Mesothelial cell of epicardium (in vitro differentiated cells): ENCODE data around the gene DOHH. TPM values are rescaled to one million over a fixed set of nuclear protein-coding genes. Genes with fewer than 3 reads are reported as not detected.

Experiments
- DNase-seq, 2 experiments: peaks; one replicate each; pipeline ENCODE4 v3.0.0; 2021; ENCODE audit warnings: low spot score in 2 of 2; ENCODE audit not compliant: unreplicated experiment in 2 of 2
- H3K27ac Mint-ChIP-seq: 2 replicates; pipeline ENCODE4 v1.8.0; 2021; ENCODE audit warnings: mixed read lengths
- H3K27me3 Mint-ChIP-seq: 2 replicates; pipeline ENCODE4 v1.8.0; 2021; ENCODE audit warnings: low read depth, mixed read lengths
- H3K36me3 Mint-ChIP-seq: 2 replicates; pipeline ENCODE4 v1.8.0; 2021; ENCODE audit warnings: mixed read lengths
- H3K4me1 Mint-ChIP-seq: 2 replicates; pipeline ENCODE4 v1.8.0; 2021; ENCODE audit warnings: mixed read lengths
- H3K4me3 Mint-ChIP-seq: 2 replicates; pipeline ENCODE4 v1.8.0; 2021; ENCODE audit warnings: mild to moderate bottlenecking, moderate library complexity, mixed read lengths
- H3K9me3 Mint-ChIP-seq: 2 replicates; pipeline ENCODE4 v1.8.0; 2021; ENCODE audit warnings: mixed read lengths
- CTCF ChIP-seq: fragments of 200-600 bp; sonication (generic); IDR thresholded peaks from one replicate; pipeline ENCODE4 v1.5.0; 2021; ENCODE audit warnings: antibody characterized with exemption; ENCODE audit not compliant: unreplicated experiment
- total RNA-seq: library from RNA; stranded (reverse); gene quantifications from 3 replicates; pipeline ENCODE4 v1.2.1, GENCODE V29; 2021

The DOHH gene
- total RNA-seq, 1 donor from 2014 or later: 8.5 TPM

DNA sequence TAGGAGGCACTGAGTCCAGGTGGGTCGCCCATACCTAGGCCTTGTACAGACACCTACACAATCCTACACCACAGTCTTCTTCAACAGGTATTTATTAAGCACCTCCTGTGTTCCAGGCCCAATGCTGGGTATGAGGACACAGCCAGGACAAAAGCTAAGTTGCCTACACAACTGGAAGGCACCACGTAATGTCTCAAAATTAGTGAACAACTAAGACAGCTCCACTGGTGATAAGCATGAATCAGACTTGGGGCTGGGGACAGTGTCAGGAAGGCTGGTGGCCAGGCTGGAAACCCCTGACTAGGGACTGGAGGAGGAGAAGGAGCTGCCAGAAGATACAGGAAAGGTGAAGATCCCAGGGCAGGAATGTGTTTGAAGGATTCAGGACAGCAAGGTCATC is 22.5 kb downstream of the DOHH start:
- H3K27ac Mint-ChIP-seq: no peak overlapping the region
- no peaks in the 10 kb centered on the region for H3K4me1 Mint-ChIP-seq
- H3K36me3 Mint-ChIP-seq: no peaks in the 10 kb centered on the region
- H3K4me3 Mint-ChIP-seq: no peak overlapping the region
- no peaks in the 10 kb centered on the region for H3K9me3 Mint-ChIP-seq
- H3K27me3 Mint-ChIP-seq: peaks cover 29% of the 10 kb centered on the region
- DNase-seq: no peak
- no peak for TF ChIP-seq CTCF

- no peak for DNase-seq
- Mint-ChIP-seq H3K27me3 (peaks cover 28% of the 10 kb centered on the region), H3K36me3 (no peaks in the 10 kb centered on the region), H3K9me3 (no peaks in the 10 kb centered on the region), H3K27ac (no peak overlapping the region), H3K4me1 (no peaks in the 10 kb centered on the region), H3K4me3 (no peak overlapping the region)
- TF ChIP-seq CTCF: no peak
Measured at GRCh38 chr19:3477506-3477905, 23.0 kb downstream of the DOHH start.

DNA sequence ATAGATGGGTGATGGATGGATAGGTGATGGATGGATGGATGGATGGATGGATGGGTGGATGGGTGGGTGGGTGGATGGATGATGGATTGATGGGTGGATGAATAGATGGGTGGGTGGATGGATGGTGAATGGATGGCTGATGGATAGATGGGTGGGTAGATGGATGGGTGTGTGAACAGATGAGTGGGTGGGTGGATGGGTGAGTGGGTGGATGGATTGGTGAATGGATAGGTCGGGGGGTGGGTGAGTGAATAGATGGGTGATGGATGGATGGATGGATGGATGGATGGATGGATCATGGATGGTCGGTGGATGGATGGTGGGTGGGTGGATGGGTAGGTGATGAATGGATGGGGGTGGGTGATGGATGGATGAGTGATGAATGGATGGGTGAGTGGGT is 23.6 kb downstream of the DOHH start:
- H3K9me3 Mint-ChIP-seq: no peaks in the 10 kb centered on the region
- no peaks in the 10 kb centered on the region for H3K36me3 Mint-ChIP-seq
- no peak overlapping the region for H3K27ac Mint-ChIP-seq
- no peak overlapping the region for H3K4me3 Mint-ChIP-seq
- no peaks in the 10 kb centered on the region for H3K4me1 Mint-ChIP-seq
- TF ChIP-seq CTCF: no peak
- DNase-seq: no peak
- H3K27me3 Mint-ChIP-seq: peaks cover 22% of the 10 kb centered on the region

GRCh38 chr19:3475449-3475848 is 25.0 kb downstream of the DOHH start:
- Mint-ChIP-seq H3K4me3 (no peak overlapping the region), H3K4me1 (no peaks in the 10 kb centered on the region), H3K9me3 (no peaks in the 10 kb centered on the region), H3K27ac (no peak overlapping the region), H3K27me3 (peaks cover 15% of the 10 kb centered on the region), H3K36me3 (no peaks in the 10 kb centered on the region)
- TF ChIP-seq CTCF: no peak
- no peak for DNase-seq

DNA sequence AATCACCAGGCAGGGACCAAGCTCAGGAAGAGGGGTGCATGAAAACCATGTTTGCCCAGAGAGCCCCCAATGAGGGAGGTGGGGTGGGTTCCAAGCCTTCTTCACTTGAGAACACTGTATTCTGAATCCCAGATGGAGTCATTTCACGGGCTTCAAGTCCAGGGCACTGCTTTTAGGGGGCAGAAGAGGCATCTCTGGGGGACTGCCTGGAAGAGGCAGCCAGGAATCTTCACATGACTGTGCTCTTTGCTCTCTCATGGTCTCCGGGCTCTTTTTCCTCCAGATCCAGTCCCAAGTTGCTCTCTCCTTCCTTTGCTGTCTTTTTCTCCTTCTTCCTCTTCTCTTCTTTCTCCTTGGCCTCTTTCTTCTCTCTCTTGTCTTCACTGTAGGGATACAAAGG is 25.9 kb downstream of the DOHH start:
- Mint-ChIP-seq H3K4me3 (no peak overlapping the region), H3K9me3 (no peaks in the 10 kb centered on the region), H3K36me3 (no peaks in the 10 kb centered on the region), H3K4me1 (no peaks in the 10 kb centered on the region), H3K27me3 (peaks cover 24% of the 10 kb centered on the region), H3K27ac (no peak overlapping the region)
- no peak for DNase-seq
- TF ChIP-seq CTCF: no peak

DNA sequence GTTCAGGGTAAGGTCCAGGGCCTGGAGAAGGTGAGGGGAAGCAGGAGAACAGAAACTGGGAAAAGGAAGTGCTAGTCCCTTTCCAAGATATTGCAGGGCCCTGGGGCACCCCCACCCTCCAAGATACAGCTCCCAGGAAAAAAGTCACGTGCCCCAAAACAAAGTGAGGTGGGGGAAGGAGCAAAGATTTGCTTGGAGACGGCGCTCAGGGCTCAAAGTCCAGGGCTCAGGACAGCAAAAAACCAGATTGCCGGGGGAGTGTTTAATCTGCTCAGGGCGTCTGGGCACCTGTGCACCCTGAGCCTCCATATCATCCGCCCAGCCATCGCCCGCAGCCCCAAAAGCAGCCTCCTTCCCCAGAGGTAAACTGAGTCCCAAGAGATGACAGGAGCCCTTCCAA is 26.5 kb downstream of the DOHH start:
- no peaks in the 10 kb centered on the region for H3K36me3 Mint-ChIP-seq
- no peaks in the 10 kb centered on the region for H3K4me1 Mint-ChIP-seq
- TF ChIP-seq CTCF: no peak
- H3K9me3 Mint-ChIP-seq: no peaks in the 10 kb centered on the region
- H3K27me3 Mint-ChIP-seq: peaks cover 30% of the 10 kb centered on the region
- DNase-seq: no peak
- H3K4me3 Mint-ChIP-seq: no peak overlapping the region
- no peak overlapping the region for H3K27ac Mint-ChIP-seq
